ENCODE measurements around the gene EIF4EBP2. TPM values are rescaled to one million over a fixed set of nuclear protein-coding genes. Genes with fewer than 3 reads are reported as not detected.

Gene EIF4EBP2
- total RNA-seq, 6 experiments from 2014 or later = 21.0 to 80.8 (median 56.7) TPM

DNA sequence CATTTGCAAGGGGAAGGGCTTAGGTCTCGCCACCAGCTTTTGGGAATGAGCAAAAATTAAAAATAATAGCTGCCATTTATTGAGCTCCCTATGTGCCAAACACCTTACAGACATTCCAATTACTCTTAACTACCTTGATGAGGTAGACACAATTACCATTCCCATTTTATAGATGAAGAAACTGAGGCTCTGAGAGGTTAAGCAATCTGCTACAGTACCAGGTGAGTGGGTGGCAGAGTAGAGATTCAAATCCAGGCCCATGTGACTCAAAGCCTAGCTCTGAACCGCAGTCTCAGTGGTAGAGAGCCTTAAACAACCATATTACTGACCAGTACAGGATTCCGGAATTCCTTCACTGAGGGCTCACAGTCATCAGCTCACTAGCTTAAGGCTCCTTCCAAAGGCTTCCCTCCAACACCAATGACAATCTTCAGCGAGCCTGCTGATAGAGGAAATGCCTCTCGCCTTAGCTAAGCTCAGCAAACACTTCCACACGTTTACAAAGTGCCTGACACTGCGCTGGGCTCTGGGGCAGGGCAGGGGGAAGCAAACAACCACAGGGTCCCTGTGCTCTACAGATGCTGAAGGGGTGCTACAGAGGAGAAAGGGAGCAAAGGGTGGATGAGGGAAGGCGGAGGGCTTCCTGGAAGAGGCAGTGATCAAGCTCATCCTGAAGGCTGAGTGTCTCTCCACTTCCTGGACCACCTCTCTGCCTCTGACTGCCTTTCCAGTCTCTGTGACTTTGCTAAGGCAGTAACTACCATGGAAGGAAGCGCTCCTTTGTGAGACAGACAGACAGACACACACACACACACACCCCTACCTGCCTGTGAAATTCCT is 28.9 kb upstream of the EIF4EBP2 start:
- ATAC-seq (no peak), DNase-seq (no peak)
- no peaks in the 10 kb centered on the region for H3K27me3 ChIP-seq
- H3K9me3 ChIP-seq = no peaks in the 10 kb centered on the region
- WGBS (ENCODE audit: insufficient coverage, low coverage, low lambda C conversion rate, missing lambda C conversion rate) = 84% methylated on average over 6 of the region's 9 CpGs
- no peaks in the 10 kb centered on the region for H3K36me3 ChIP-seq
- H3K4me3 ChIP-seq = no peak overlapping the region
- H3K27ac ChIP-seq = no peak overlapping the region
- TF ChIP-seq, protein P1, sequence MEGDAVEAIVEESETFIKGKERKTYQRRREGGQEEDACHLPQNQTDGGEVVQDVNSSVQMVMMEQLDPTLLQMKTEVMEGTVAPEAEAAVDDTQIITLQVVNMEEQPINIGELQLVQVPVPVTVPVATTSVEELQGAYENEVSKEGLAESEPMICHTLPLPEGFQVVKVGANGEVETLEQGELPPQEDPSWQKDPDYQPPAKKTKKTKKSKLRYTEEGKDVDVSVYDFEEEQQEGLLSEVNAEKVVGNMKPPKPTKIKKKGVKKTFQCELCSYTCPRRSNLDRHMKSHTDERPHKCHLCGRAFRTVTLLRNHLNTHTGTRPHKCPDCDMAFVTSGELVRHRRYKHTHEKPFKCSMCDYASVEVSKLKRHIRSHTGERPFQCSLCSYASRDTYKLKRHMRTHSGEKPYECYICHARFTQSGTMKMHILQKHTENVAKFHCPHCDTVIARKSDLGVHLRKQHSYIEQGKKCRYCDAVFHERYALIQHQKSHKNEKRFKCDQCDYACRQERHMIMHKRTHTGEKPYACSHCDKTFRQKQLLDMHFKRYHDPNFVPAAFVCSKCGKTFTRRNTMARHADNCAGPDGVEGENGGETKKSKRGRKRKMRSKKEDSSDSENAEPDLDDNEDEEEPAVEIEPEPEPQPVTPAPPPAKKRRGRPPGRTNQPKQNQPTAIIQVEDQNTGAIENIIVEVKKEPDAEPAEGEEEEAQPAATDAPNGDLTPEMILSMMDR (IDR thresholded peaks at IDR 0.05) = no peak
- no peak for TF ChIP-seq POLR2A (IDR thresholded peaks at IDR 0.05)
- peaks cover 0 to 6% (median 0%) of the 10 kb centered on the region in 4 donors for H3K4me1 ChIP-seq
- intact Hi-C loops (cut with DNase I) = no loop called here

DNA sequence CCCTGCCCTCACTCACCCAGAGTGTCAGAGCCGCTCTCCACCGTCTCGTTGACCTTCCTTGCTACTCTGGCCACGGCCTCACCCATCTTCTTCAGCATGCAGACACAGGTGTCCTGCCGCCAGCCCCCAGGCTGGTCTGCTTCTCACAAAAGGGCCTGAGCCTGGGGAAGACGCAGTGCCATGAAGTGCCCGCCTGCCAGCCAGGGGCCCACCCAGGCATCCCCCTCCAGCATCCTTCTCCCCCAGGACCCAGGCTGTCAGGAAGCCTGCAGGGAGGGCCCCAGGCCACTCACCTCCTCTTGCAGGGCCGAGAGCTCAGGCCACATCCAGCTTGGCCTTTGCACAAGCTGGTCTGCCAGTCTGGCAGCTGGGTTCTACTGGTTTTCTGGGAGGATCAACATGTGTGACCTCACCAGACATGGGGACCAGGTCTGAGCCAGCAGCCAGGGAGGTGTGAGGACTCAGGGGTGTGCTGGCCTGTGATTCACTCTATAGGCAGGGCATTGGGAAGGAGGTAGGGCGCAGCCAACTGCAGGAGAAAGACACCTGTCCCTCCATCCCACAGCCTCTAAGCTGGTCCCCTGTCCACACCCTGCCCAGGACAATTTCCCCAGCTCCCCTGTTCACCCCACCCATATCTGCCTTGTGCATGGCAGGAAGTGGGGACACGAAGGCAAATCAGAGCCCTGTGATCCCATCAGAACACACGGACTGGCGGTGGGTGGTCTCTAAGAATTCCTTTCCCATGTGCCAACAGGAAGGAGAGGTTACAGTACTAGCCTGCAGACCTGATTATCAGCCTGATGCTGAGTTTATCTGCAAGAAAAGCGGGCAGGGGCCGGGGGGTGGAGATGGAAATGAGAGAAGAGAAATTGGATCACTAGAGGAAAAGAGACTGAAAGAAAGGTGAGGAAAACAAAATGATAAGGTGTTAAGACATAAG is 27.2 kb upstream of the EIF4EBP2 start:
- no peaks in the 10 kb centered on the region for H3K9me3 ChIP-seq
- H3K27ac ChIP-seq = no peak overlapping the region
- no peaks in the 10 kb centered on the region for H3K27me3 ChIP-seq
- H3K4me1 ChIP-seq = peaks cover 0 to 4% (median 0%) of the 10 kb centered on the region in 4 donors
- 92% methylated on average over 12 of the region's 14 CpGs for WGBS (ENCODE audit: insufficient coverage, low coverage, low lambda C conversion rate, missing lambda C conversion rate)
- TF ChIP-seq, protein P1 (IDR thresholded peaks at IDR 0.05) = no peak
- TF ChIP-seq POLR2A (IDR thresholded peaks at IDR 0.05) = no peak
- intact Hi-C loops (cut with DNase I) = no loop called here
- DNase-seq = no peak
- H3K4me3 ChIP-seq = no peak overlapping the region
- H3K36me3 ChIP-seq = no peaks in the 10 kb centered on the region
- no peak for ATAC-seq

DNA sequence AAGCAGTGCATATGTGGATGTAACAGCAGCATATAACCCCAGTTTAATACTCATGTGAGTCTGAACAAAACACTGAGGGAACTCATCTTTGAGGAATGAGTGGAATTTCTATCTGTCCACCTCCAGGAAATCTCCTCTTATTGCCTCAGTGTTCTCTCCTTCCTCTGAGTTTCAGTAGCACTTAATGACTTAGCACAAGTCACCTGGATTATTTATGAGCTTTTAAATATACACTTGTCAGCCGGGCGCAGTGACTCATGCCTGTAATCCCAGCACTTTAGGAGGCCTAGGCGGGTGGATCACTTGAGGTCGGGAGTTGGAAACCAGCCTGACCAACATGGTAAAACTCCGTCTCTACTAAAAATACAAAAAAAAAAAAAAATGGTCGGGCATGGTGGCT is 25.8 kb upstream of the EIF4EBP2 start:
- Histone ChIP-seq H3K27me3 (no peaks in the 10 kb centered on the region), H3K4me1 (peaks cover 0 to 7% (median 0%) of the 10 kb centered on the region in 4 donors), H3K36me3 (no peaks in the 10 kb centered on the region), H3K27ac (no peak overlapping the region), H3K4me3 (no peak overlapping the region), H3K9me3 (no peaks in the 10 kb centered on the region)
- DNase-seq = no peak
- 84% methylated on average over 5 of the region's 6 CpGs for WGBS (ENCODE audit: insufficient coverage, low coverage, low lambda C conversion rate, missing lambda C conversion rate)
- intact Hi-C loops (cut with DNase I) = no loop called here
- TF ChIP-seq, protein P1 (IDR thresholded peaks at IDR 0.05) = no peak
- TF ChIP-seq POLR2A (IDR thresholded peaks at IDR 0.05) = no peak
- no peak for ATAC-seq

DNA sequence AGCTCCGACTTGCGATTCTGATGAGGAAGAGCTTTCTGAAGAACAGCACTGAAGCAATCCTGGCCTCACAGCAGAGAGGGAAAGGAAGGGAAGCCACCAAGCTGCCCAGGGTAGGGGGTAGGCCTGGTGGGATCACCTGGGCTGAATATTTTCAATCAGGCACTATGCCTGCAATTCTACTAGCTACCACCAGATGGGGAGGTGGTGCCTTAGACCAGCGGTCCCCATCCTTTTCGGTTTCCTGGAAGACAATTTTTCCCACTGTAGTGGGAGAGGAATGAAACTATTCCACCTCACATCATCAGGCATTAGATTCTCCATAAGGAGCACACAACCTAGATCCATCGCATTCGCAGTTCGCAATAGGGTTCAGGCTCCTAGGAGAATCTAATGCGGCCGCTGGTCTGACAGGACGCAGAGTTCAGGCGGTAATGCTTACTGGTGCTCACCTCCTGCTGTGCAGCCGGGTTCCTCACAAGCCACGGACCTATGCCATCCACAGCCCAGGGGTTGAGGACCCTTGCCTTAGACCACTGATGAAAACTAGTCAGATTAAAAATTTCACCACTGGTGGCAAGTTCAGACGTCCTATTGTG is 24.3 kb upstream of the EIF4EBP2 start:
- H3K27me3 ChIP-seq = no peaks in the 10 kb centered on the region
- no peaks in the 10 kb centered on the region for H3K9me3 ChIP-seq
- no peak overlapping the region for H3K27ac ChIP-seq
- H3K36me3 ChIP-seq = no peaks in the 10 kb centered on the region
- DNase-seq (no peak), ATAC-seq (no peak)
- peaks cover 0 to 7% (median 0%) of the 10 kb centered on the region in 4 donors for H3K4me1 ChIP-seq
- intact Hi-C loops (cut with DNase I) = no loop called here
- 90% methylated on average over 9 of the region's 14 CpGs for WGBS (ENCODE audit: insufficient coverage, low coverage, low lambda C conversion rate, missing lambda C conversion rate)
- no peak for TF ChIP-seq POLR2A (IDR thresholded peaks at IDR 0.05)
- TF ChIP-seq, protein P1 (IDR thresholded peaks at IDR 0.05) = peak; percentile 37 to 56 (median 38)
- H3K4me3 ChIP-seq = no peak overlapping the region

All from right lobe of liver (tissue), 6 donors.